ENCODE data around the gene PWP2.
A peak's percentile ranks its signal among the peaks of the same experiment; 100 is the strongest.

PWP2 gene

GRCh38 chr21:44089001-44089911 is 17.9 kb upstream of the PWP2 start:
- H3K27ac ChIP-seq (ENCODE audit: low read depth, low read length), result no peak overlapping the region

GRCh38 chr21:44090325-44090724 is 16.9 kb upstream of the PWP2 start:
- H3K27ac ChIP-seq (ENCODE audit: low read depth, low read length), result peak overlapping the region; percentile 18; the same call in 1 of the 2 replicates
- no peaks in the 10 kb centered on the region for H3K79me2 ChIP-seq (ENCODE audit: control insufficient read depth, low read length)
- H3K9me2 ChIP-seq (replicated peaks; ENCODE audit: control insufficient read depth, low read length), result no peaks in the 10 kb centered on the region
- H3K4me1 ChIP-seq (ENCODE audit: control insufficient read depth, low read length), result peaks cover 11% of the 10 kb centered on the region
- H3K4me2 ChIP-seq (ENCODE audit: low read length), result no peak overlapping the region
- H3K4me3 ChIP-seq (ENCODE audit: low read length), result no peak overlapping the region
- H3F3A ChIP-seq (ENCODE audit: control insufficient read depth, insufficient read depth), result no peaks in the 10 kb centered on the region
- no peak for TF ChIP-seq EZH2phosphoT487 (IDR thresholded peaks at IDR 0.05; ENCODE audit: borderline replicate concordance, low read length)
- TF ChIP-seq, protein P1, sequence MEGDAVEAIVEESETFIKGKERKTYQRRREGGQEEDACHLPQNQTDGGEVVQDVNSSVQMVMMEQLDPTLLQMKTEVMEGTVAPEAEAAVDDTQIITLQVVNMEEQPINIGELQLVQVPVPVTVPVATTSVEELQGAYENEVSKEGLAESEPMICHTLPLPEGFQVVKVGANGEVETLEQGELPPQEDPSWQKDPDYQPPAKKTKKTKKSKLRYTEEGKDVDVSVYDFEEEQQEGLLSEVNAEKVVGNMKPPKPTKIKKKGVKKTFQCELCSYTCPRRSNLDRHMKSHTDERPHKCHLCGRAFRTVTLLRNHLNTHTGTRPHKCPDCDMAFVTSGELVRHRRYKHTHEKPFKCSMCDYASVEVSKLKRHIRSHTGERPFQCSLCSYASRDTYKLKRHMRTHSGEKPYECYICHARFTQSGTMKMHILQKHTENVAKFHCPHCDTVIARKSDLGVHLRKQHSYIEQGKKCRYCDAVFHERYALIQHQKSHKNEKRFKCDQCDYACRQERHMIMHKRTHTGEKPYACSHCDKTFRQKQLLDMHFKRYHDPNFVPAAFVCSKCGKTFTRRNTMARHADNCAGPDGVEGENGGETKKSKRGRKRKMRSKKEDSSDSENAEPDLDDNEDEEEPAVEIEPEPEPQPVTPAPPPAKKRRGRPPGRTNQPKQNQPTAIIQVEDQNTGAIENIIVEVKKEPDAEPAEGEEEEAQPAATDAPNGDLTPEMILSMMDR (IDR thresholded peaks at IDR 0.05; ENCODE audit: low read depth, low read length, poor library complexity, severe bottlenecking), result no peak
- H3K36me3 ChIP-seq (ENCODE audit: control insufficient read depth, low read length), result peaks cover 64% of the 10 kb centered on the region
- H4K20me1 ChIP-seq (ENCODE audit: control insufficient read depth, insufficient read depth, low read depth, low read length), result 0 out of 2 replicates have a peak, but pooled peaks cover 3% of the 10 kb centered on the region
- no peaks in the 10 kb centered on the region for H3K9me3 ChIP-seq (ENCODE audit: control insufficient read depth, insufficient read depth, low read length)
- H3K27me3 ChIP-seq (ENCODE audit: control insufficient read depth, low read length), result no peaks in the 10 kb centered on the region

More at GRCh38 chr21:44089001-44089911, 17.9 kb upstream of the PWP2 start:
- Histone ChIP-seq H3K4me2 (ENCODE audit: low read length) (no peak overlapping the region), H3K9me3 (ENCODE audit: control insufficient read depth, insufficient read depth, low read length) (no peaks in the 10 kb centered on the region), H3K27me3 (ENCODE audit: control insufficient read depth, low read length) (no peaks in the 10 kb centered on the region), H3K79me2 (ENCODE audit: control insufficient read depth, low read length) (no peaks in the 10 kb centered on the region), H3F3A (ENCODE audit: control insufficient read depth, insufficient read depth) (no peaks in the 10 kb centered on the region), H3K4me1 (ENCODE audit: control insufficient read depth, low read length) (peaks cover 11% of the 10 kb centered on the region), H4K20me1 (ENCODE audit: control insufficient read depth, insufficient read depth, low read depth, low read length) (0 out of 2 replicates have a peak, but pooled peaks cover 3% of the 10 kb centered on the region), H3K4me3 (ENCODE audit: low read length) (no peak overlapping the region), H3K36me3 (ENCODE audit: control insufficient read depth, low read length) (peaks cover 69% of the 10 kb centered on the region), H3K9me2 (replicated peaks; ENCODE audit: control insufficient read depth, low read length) (no peaks in the 10 kb centered on the region)
- no peak for TF ChIP-seq EZH2phosphoT487 (IDR thresholded peaks at IDR 0.05; ENCODE audit: borderline replicate concordance, low read length)
- TF ChIP-seq, protein P1 (IDR thresholded peaks at IDR 0.05; ENCODE audit: low read depth, low read length, poor library complexity, severe bottlenecking), result no peak

GRCh38 chr21:44092211-44092610 is 15.0 kb upstream of the PWP2 start:
- Histone ChIP-seq H3F3A (ENCODE audit: control insufficient read depth, insufficient read depth) (no peaks in the 10 kb centered on the region), H3K9me3 (ENCODE audit: control insufficient read depth, insufficient read depth, low read length) (no peaks in the 10 kb centered on the region), H4K20me1 (ENCODE audit: control insufficient read depth, insufficient read depth, low read depth, low read length) (0 out of 2 replicates have a peak, but pooled peaks cover 3% of the 10 kb centered on the region), H3K27ac (ENCODE audit: low read depth, low read length) (no peak overlapping the region), H3K27me3 (ENCODE audit: control insufficient read depth, low read length) (no peaks in the 10 kb centered on the region), H3K4me2 (ENCODE audit: low read length) (no peak overlapping the region), H3K79me2 (ENCODE audit: control insufficient read depth, low read length) (no peaks in the 10 kb centered on the region), H3K9me2 (replicated peaks; ENCODE audit: control insufficient read depth, low read length) (no peaks in the 10 kb centered on the region), H3K4me1 (ENCODE audit: control insufficient read depth, low read length) (peaks cover 11% of the 10 kb centered on the region), H3K36me3 (ENCODE audit: control insufficient read depth, low read length) (peaks cover 48% of the 10 kb centered on the region), H3K4me3 (ENCODE audit: low read length) (no peak overlapping the region)
- no peak for TF ChIP-seq EZH2phosphoT487 (IDR thresholded peaks at IDR 0.05; ENCODE audit: borderline replicate concordance, low read length)
- TF ChIP-seq, protein P1 (IDR thresholded peaks at IDR 0.05; ENCODE audit: low read depth, low read length, poor library complexity, severe bottlenecking), result no peak

Data from DOHH2 (cell line).